Germinal center (tissue), 1 donor: ENCODE data around the gene GPR35.

Experiments used
- DNase-seq: peaks from one replicate; pipeline ENCODE4 v3.0.0; 2012; ENCODE audit warnings: mixed read lengths, low spot score

The GPR35 gene

DNA sequence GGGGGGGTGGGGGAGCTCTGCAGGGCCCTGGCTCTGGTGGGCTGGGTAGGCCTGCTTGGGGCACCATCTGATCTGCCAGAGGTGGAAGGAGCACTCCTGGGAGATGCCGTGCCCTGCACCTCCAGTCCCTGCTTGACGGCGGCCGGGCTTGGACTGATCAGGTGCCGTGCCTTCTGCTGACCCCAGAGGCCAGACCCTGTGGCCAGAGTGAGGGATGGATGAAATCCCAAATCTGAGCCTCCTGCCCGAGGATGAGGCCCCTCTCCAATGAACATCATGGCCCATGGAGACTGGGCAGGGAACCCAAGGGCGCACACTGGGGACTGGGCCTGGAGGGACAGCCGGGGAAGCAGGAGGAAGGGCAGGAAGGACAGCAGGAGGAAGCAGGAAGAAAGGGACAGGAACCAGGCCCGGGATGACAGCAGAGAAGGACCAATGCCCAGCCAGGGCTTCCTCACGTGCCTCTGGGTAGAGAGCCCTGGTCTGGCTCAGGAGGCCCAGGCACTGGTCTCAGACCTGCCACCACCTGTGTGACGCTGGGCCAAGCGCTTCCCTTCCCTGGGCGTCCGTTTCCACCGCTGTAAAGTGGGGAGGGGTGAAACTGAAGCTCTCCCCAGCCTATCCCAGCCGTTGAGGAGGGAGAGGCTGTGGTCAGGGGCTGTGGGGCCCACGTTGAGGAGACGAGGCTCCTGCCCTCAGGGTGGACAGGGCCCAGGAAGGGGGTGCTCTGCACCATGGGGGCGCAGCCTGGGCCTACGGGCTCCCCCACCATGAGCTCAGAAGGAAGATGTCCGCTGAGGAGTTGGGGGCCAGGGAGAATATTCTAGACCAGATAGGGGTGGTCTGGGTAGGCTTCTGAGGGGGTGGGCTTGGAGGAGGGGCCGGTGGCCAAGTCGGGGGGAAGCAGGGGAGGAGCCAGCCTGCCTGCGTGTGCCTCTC is 1.0 kb upstream of the GPR35 start:
- no peak for DNase-seq

DNA sequence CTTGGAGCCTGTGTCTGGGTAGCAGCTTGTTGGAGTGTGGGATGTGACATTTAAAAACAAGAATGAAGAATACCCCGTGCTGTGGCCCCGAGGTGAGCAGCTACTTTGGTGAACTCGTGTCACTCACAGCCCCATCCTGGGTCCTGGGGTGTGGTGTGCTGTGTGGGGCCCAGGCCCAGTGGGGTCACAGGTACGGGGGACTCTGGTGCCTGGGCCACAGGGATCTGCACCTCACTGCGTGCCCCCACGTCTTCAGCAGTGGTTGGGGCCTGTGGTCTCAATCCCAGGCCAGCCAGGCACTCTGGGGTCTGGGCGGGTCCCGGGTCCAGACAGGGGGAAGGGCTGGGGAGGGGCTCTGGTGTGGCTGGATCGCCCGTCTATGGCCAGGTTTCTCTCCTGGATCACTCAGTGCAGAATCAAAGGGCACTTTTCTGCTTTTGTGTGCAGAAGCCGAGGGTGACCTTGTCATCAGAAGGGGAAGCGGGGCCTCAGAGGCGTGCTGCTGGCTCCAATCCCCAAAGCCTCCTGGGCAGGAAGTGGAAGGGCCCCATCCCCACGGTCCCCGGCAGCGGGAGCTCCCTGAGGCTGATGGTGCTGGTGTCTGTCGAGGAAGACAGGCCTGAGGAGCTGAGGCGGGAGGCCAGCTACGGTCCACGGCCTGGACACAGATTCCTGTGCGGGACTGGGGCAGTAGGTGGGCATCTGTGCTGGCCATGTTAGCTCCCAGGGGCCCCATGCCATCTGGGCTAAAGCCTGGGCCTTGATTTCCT is 1.4 kb downstream of the GPR35 start:
- DNase-seq, result peak; percentile 40

GRCh38 chr2:240627736-240628506 is 2.6 kb downstream of the GPR35 start:
- DNase-seq, result no peak

- no peak for DNase-seq
Observed at GRCh38 chr2:240628507-240628807, 3.2 kb downstream of the GPR35 start.

- no peak for DNase-seq
Observed at GRCh38 chr2:240628808-240629618, 3.7 kb downstream of the GPR35 start.

DNA sequence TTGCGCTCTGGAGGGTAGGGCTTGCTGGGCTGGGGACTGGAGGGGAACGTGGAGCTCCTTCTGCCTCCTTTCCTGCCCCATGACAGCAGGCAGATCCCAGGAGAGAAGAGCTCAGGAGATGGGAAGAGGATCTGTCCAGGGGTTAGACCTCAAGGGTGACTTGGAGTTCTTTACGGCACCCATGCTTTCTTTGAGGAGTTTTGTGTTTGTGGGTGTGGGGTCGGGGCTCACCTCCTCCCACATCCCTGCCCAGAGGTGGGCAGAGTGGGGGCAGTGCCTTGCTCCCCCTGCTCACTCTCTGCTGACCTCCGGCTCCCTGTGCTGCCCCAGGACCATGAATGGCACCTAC is 4.3 kb downstream of the GPR35 start:
- no peak for DNase-seq

DNA sequence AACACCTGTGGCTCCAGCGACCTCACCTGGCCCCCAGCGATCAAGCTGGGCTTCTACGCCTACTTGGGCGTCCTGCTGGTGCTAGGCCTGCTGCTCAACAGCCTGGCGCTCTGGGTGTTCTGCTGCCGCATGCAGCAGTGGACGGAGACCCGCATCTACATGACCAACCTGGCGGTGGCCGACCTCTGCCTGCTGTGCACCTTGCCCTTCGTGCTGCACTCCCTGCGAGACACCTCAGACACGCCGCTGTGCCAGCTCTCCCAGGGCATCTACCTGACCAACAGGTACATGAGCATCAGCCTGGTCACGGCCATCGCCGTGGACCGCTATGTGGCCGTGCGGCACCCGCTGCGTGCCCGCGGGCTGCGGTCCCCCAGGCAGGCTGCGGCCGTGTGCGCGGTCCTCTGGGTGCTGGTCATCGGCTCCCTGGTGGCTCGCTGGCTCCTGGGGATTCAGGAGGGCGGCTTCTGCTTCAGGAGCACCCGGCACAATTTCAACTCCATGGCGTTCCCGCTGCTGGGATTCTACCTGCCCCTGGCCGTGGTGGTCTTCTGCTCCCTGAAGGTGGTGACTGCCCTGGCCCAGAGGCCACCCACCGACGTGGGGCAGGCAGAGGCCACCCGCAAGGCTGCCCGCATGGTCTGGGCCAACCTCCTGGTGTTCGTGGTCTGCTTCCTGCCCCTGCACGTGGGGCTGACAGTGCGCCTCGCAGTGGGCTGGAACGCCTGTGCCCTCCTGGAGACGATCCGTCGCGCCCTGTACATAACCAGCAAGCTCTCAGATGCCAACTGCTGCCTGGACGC is 4.9 kb downstream of the GPR35 start:
- DNase-seq, result no peak

- no peak for DNase-seq
Observed at GRCh38 chr2:240630771-240631547, 5.7 kb downstream of the GPR35 start.

DNA sequence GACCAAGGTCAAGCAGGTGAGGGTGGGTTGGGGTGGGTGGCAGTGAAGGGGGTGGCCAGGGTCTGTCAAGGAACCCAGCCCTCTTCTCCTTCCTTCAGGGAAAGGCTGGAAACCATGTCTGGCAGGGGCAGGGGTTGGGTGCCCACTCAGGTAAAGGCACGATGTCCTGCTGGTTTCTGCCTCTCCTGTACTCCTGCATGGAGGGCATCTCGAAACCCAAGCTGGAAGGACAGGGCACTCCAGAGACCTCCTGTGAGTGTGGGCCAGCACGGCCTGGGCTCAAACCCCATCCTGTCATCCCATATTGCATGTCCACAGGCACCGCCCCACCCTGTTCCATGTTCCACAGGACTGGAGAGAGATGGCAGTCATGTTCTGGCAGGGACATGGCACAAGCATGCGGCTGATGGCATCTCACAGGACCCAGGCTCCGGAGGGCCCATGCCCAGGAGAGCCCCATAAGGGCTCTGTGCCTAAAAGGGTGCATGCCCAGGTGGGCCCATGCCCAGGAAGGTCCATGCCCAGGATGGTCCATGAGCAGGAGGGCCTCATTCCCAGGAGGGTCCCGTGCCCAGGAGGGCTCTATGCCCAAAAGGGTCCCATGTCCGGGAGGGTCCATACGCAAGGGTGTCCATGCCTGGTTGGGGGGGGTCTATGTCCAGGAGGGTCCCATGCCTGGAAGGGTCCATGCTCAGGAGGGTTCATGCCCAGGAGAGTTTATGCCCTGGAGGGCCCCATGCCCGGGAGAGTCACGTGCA is 6.4 kb downstream of the GPR35 start:
- DNase-seq, result no peak

DNA sequence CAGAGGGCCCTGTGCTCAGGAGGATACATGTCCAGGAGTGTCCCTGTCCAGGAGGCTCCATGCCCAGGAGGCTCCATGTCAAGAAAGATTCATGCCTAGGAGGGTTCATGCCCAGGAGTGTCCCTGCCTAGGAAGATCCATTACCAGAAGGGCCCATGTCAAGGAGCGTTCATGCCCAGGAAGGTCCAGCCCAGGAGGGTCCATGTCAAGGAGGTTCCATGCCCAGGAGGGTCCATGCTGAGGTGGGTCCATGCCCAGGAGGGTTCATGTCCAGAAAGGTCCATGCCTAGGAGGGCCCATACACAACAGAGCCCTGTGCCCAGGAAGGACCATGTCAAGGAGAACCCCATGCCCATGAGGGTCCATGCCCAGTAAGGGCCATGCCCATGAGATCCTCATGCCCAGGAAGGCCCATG is 7.0 kb downstream of the GPR35 start:
- DNase-seq, result no peak

- no peak for DNase-seq
Observed at GRCh38 chr2:240635121-240635997, 10.1 kb downstream of the GPR35 start.

DNA sequence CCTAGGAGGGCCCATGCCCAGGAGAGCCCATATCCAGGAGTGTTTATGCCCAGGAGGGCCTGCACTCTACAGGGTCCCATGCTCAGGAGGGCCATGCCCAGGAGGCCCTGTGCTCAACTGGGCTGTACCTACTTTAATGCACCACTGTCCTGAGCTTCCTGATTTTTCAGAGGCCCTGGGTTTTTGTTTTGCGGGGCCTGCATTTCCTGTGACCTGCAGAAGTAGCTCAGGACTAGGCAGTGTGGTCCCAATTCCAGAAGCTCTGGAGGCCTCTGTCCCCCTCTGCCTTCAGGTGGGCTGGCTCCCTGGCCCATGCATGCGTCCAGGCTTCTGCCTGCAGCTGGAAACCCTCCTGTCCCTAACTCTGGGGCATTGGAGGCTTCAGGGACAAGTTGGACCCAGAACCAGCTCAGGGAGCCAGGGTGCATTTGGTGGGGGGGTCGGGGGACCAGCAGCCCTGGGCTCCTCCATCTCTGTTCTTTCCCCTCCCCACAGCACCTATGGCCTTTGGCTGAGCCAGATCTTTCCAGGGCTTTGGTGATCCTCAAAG is 10.8 kb downstream of the GPR35 start:
- no peak for DNase-seq

DNA sequence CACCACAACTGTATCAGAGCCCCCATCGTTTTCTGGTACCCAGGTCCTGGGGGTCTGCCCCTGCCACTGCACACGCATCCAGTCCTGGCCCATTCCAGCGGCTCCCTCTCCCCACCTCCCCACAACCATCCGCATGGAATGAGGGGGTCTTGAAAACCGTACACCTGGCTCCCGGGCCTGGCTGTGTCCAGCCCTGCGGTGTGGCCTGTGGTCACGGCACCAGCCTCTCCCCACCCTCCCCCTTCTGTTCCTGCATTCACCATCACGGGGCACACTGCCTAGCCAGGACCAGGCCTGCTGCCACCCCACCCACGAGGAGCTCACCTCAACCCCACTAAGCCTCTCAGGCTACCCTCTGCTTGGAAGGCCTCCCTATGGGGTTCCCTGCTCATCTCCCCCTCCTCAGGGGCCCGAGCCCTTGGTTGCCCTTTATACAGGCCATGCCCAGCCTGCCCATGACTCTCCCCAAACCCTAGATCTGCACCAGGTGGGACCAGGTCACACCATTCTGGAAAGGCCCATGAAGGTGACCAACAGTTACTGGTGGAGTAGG is 11.4 kb downstream of the GPR35 start:
- no peak for DNase-seq

- DNase-seq, result no peak
Observed at GRCh38 chr2:240637116-240637900, 12.0 kb downstream of the GPR35 start.

DNA sequence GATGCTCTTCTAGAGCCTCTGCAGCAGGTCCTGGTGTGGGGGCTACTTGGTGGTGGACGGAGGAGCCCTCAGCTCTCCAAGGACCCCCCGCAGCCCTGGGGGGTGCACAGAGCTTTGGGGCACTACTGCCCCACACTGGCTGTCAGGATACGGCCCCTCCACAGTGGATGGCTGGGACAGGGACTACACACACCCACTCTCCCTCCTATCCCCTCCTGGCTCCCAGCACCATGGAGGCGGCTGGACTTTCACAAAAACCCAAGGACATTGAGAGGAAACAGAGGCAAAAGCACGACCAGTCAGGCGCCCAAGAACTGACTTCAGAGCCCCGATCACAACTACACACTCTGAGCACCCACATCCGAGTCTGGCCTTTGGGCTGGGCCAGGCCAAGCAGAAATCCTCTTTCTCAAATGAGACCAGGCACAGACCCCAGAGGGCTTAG is 12.6 kb downstream of the GPR35 start:
- DNase-seq, result no peak

- DNase-seq, result no peak
Observed at GRCh38 chr2:240638512-240639160, 13.4 kb downstream of the GPR35 start.
